Mucosa of rectum (tissue), 2 donors: Measurements from ENCODE around the gene MRPL22.
"Not testable (repeated sequence)": the region's sequence is repeated elsewhere in the genome, so short reads cannot be mapped to it uniquely, and the experiment has no call there.

Experiments
- H3K27ac ChIP-seq, 2 donors: one replicate each; pipeline ENCODE4 v1.7.0; 2013; ENCODE audit warnings: inconsistent platforms in 2 of 2, low read depth in 2 of 2, low read length in 2 of 2
- H3K27me3 ChIP-seq, 2 donors: one replicate each; pipeline ENCODE4 v1.7.0; 2013; ENCODE audit warnings: low read length in 2 of 2; ENCODE audit not compliant: control insufficient read depth in 2 of 2, insufficient read depth in 2 of 2
- H3K36me3 ChIP-seq, 2 donors: one replicate each; pipeline ENCODE4 v1.7.0; 2013; ENCODE audit warnings: low read length in 2 of 2; ENCODE audit not compliant: control insufficient read depth in 2 of 2, insufficient read depth in 2 of 2
- H3K4me1 ChIP-seq, 2 donors: one replicate each; pipeline ENCODE4 v1.7.0; 2013; ENCODE audit warnings: low read length in 2 of 2, mild to moderate bottlenecking in 1 of 2; ENCODE audit not compliant: control insufficient read depth in 2 of 2, insufficient read depth in 2 of 2
- H3K4me3 ChIP-seq, 2 donors: one replicate each; pipeline ENCODE4 v1.7.0; 2013; ENCODE audit warnings: low read length in 2 of 2
- H3K9ac ChIP-seq, 2 donors: one replicate each; pipeline ENCODE4 v1.7.0; 2013; ENCODE audit warnings: low read length in 2 of 2, low read depth in 1 of 2, mild to moderate bottlenecking in 1 of 2
- H3K9me3 ChIP-seq, 2 donors: one replicate each; pipeline ENCODE4 v1.7.0; 2013; ENCODE audit warnings: low read length in 2 of 2; ENCODE audit not compliant: control insufficient read depth in 2 of 2
- donor health status: healthy.
- donor health status: Normal muscosa, but diverticular disease.

Gene MRPL22

GRCh38 chr5:154966081-154966841 lies 25.4 kb downstream of the MRPL22 start:
- H3K27me3 ChIP-seq, result no peaks in the 10 kb centered on the region
- H3K36me3 ChIP-seq, result peaks cover 24 to 25% of the 10 kb centered on the region in 2 donors
- no peak overlapping the region for H3K4me3 ChIP-seq
- no peaks in the 10 kb centered on the region for H3K4me1 ChIP-seq
- H3K9ac ChIP-seq, result no peak overlapping the region
- no peak overlapping the region for H3K27ac ChIP-seq
- no peaks in the 10 kb centered on the region for H3K9me3 ChIP-seq

GRCh38 chr5:154966874-154967273 lies 26.0 kb downstream of the MRPL22 start:
- H3K27ac ChIP-seq, result no peak overlapping the region
- H3K4me1 ChIP-seq, result no peaks in the 10 kb centered on the region
- H3K4me3 ChIP-seq, result no peak overlapping the region

GRCh38 chr5:154967421-154968024 lies 26.6 kb downstream of the MRPL22 start:
- H3K27me3 ChIP-seq, result no peaks in the 10 kb centered on the region
- no peak overlapping the region for H3K4me3 ChIP-seq
- no peaks in the 10 kb centered on the region for H3K9me3 ChIP-seq
- peaks cover 18 to 22% of the 10 kb centered on the region in 2 donors for H3K36me3 ChIP-seq
- no peaks in the 10 kb centered on the region for H3K4me1 ChIP-seq
- no peak overlapping the region for H3K9ac ChIP-seq
- H3K27ac ChIP-seq, result no peak overlapping the region

More at GRCh38 chr5:154966874-154967273, 26.0 kb downstream of the MRPL22 start:
- H3K9ac ChIP-seq, result no peak overlapping the region
- no peaks in the 10 kb centered on the region for H3K27me3 ChIP-seq
- no peaks in the 10 kb centered on the region for H3K9me3 ChIP-seq
- H3K36me3 ChIP-seq, result peaks cover 18 to 22% of the 10 kb centered on the region in 2 donors

- H3K4me3 ChIP-seq, result no peak overlapping the region
- no peaks in the 10 kb centered on the region for H3K4me1 ChIP-seq
- no peaks in the 10 kb centered on the region for H3K9me3 ChIP-seq
- no peaks in the 10 kb centered on the region for H3K27me3 ChIP-seq
- peaks cover 18 to 22% of the 10 kb centered on the region in 2 donors for H3K36me3 ChIP-seq
- no peak overlapping the region for H3K9ac ChIP-seq
- H3K27ac ChIP-seq, result no peak overlapping the region
Measured at GRCh38 chr5:154968953-154969352, 28.1 kb downstream of the MRPL22 start.

GRCh38 chr5:154970759-154971158 lies 29.9 kb downstream of the MRPL22 start:
- H3K4me1 ChIP-seq, result no peaks in the 10 kb centered on the region
- peaks cover 16 to 22% of the 10 kb centered on the region in 2 donors for H3K36me3 ChIP-seq
- H3K4me3 ChIP-seq, result no peak overlapping the region
- H3K9me3 ChIP-seq, result no peaks in the 10 kb centered on the region
- H3K27me3 ChIP-seq, result no peaks in the 10 kb centered on the region
- H3K9ac ChIP-seq, result no peak overlapping the region
- H3K27ac ChIP-seq, result no peak overlapping the region

- Histone ChIP-seq H3K4me1 (no peaks in the 10 kb centered on the region), H3K36me3 (peaks cover 13 to 20% of the 10 kb centered on the region in 2 donors), H3K9ac (no peak overlapping the region), H3K27me3 (no peaks in the 10 kb centered on the region), H3K4me3 (no peak overlapping the region), H3K27ac (no peak overlapping the region), H3K9me3 (no peaks in the 10 kb centered on the region)
Measured at GRCh38 chr5:154971501-154971900, 30.6 kb downstream of the MRPL22 start.

- H3K27ac ChIP-seq, result no peak overlapping the region
- no peak overlapping the region for H3K4me3 ChIP-seq
- no peaks in the 10 kb centered on the region for H3K4me1 ChIP-seq
- H3K9me3 ChIP-seq, result no peaks in the 10 kb centered on the region
- H3K27me3 ChIP-seq, result no peaks in the 10 kb centered on the region
- no peak overlapping the region for H3K9ac ChIP-seq
- peaks cover 6 to 13% of the 10 kb centered on the region in 2 donors for H3K36me3 ChIP-seq
Measured at GRCh38 chr5:154972476-154973080, 31.7 kb downstream of the MRPL22 start.

GRCh38 chr5:154976082-154976481 lies 35.2 kb downstream of the MRPL22 start:
- H3K9me3 ChIP-seq, H3K36me3 ChIP-seq, H3K9ac ChIP-seq, H3K27ac ChIP-seq, H3K27me3 ChIP-seq, H3K4me3 ChIP-seq, H3K4me1 ChIP-seq: not testable (repeated sequence)

GRCh38 chr5:154977409-154977808 lies 36.5 kb downstream of the MRPL22 start:
- H3K4me3 ChIP-seq, result no peak overlapping the region
- no peak overlapping the region for H3K9ac ChIP-seq
- H3K36me3 ChIP-seq, result no peaks in the 10 kb centered on the region
- H3K4me1 ChIP-seq, result no peaks in the 10 kb centered on the region
- no peak overlapping the region for H3K27ac ChIP-seq
- no peaks in the 10 kb centered on the region for H3K9me3 ChIP-seq
- no peaks in the 10 kb centered on the region for H3K27me3 ChIP-seq

- H3K4me3 ChIP-seq, H3K4me1 ChIP-seq, H3K9me3 ChIP-seq, H3K36me3 ChIP-seq, H3K27ac ChIP-seq, H3K27me3 ChIP-seq, H3K9ac ChIP-seq: not testable (repeated sequence)
Measured at GRCh38 chr5:154978294-154978693, 37.4 kb downstream of the MRPL22 start.
